Tibial artery (tissue), 4 donors: ENCODE measurements around the gene PRDM5.

Experiments used
- DNase-seq, 2 donors: peaks; one replicate each; pipeline ENCODE4 v3.0.0-alpha.2; 2019
- H3K27ac ChIP-seq, 2 donors: fragments of 200-600 bp; sonication (generic) in 1 of 2; 1 replicate in 1 of 2; 2 replicates in 1 of 2; pipeline ENCODE4 v1.5.1; 2018 to 2019; ENCODE audit warnings: mild to moderate bottlenecking in 1 of 2
- H3K27me3 ChIP-seq, 2 donors: fragments of 200-600 bp; sonication (generic) in 1 of 2; one replicate each; pipeline versions ENCODE4 v1.5.1 to v1.6.0; 2016 to 2019
- H3K36me3 ChIP-seq, 3 donors: fragments of 200-600 bp; sonication (generic) in 2 of 3; one replicate each; pipeline ENCODE4 v1.5.1; 2016 to 2019; ENCODE audit warnings: mild to moderate bottlenecking in 2 of 3
- H3K4me1 ChIP-seq, 4 donors: fragments of 200-600 bp; sonication (generic) in 2 of 4; 1 replicate in 3 of 4; 2 replicates in 1 of 4; pipeline ENCODE4 v1.5.1; 2016 to 2019
- H3K4me3 ChIP-seq, 2 donors: fragments of 200-600 bp; sonication (generic) in 1 of 2; 1 replicate in 1 of 2; 2 replicates in 1 of 2; pipeline ENCODE4 v1.5.1; 2018 to 2019; ENCODE audit warnings: mild to moderate bottlenecking in 2 of 2
- H3K9me3 ChIP-seq, 3 donors: fragments of 200-600 bp; sonication (generic) in 1 of 3; one replicate each; pipeline ENCODE4 v1.5.1; 2016 to 2019
- intact Hi-C: fragments of 100-400 bp; cut with DNase I; formaldehyde crosslinking; loops from one replicate; pipeline ENCODE4 v1.15.0; 2023; ENCODE audit warnings: low total_unique reads
- TF ChIP-seq, protein P1 (sequence below), 2 experiments: fragments of 200-600 bp in 1 of 2; fragments of 450-650 bp in 1 of 2; IDR thresholded peaks; one replicate each; pipeline ENCODE4 v1.5.1; 2017 to 2019; ENCODE audit warnings: antibody characterized with exemption in 2 of 2, mild to moderate bottlenecking in 1 of 2, moderate library complexity in 1 of 2

PRDM5 gene

DNA sequence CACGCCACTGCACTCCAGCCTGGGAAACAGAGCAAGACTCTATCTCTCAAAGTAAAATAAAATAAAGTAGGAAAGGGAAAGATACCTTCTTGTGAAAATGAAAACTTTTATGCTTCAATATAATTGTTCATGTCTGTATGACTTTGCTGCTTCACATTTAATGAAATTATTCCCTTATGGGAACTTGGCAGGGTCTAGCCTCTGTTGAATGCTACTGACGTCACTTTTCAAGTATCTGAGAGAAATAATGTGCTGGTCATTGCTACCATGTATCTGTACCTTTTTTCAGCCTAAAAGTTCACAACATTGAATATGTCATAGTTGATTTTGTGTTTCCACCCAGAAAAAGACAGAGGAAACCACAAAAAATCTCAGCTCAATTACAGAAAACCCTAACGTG is 65.2 kb downstream of the PRDM5 start:
- Histone ChIP-seq H3K27me3 (no peaks in the 10 kb centered on the region), H3K4me1 (no peaks in the 10 kb centered on the region), H3K4me3 (no peak overlapping the region), H3K27ac (no peak overlapping the region), H3K9me3 (no peaks in the 10 kb centered on the region), H3K36me3 (peaks cover 0 to 1% (median 0%) of the 10 kb centered on the region in 3 donors)
- DNase-seq: no peak
- intact Hi-C loops: no loop called here
- TF ChIP-seq, protein P1, sequence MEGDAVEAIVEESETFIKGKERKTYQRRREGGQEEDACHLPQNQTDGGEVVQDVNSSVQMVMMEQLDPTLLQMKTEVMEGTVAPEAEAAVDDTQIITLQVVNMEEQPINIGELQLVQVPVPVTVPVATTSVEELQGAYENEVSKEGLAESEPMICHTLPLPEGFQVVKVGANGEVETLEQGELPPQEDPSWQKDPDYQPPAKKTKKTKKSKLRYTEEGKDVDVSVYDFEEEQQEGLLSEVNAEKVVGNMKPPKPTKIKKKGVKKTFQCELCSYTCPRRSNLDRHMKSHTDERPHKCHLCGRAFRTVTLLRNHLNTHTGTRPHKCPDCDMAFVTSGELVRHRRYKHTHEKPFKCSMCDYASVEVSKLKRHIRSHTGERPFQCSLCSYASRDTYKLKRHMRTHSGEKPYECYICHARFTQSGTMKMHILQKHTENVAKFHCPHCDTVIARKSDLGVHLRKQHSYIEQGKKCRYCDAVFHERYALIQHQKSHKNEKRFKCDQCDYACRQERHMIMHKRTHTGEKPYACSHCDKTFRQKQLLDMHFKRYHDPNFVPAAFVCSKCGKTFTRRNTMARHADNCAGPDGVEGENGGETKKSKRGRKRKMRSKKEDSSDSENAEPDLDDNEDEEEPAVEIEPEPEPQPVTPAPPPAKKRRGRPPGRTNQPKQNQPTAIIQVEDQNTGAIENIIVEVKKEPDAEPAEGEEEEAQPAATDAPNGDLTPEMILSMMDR (IDR thresholded peaks at IDR 0.05): no peak

DNA sequence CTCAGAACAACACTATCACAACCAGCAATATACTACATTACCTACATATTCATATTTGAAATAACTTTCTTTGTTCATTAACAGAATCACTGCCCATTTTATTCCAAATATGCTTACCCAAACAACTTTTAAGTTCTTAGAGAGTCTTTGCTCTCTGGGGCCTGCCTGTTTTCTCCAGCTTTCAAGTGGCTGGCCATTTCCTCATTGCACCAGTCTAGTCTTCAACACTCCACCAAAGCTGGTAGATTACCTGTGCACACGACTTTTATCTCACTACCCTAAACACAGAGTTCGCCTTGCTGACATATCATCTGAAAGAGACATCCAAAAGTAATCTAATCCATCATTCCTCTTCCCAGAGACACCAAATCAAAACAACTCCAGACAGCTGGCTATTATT is 66.2 kb downstream of the PRDM5 start:
- Histone ChIP-seq H3K4me1 (no peaks in the 10 kb centered on the region), H3K27ac (no peak overlapping the region), H3K36me3 (peaks cover 0 to 3% (median 0%) of the 10 kb centered on the region in 3 donors), H3K9me3 (no peaks in the 10 kb centered on the region), H3K27me3 (no peaks in the 10 kb centered on the region), H3K4me3 (no peak overlapping the region)
- TF ChIP-seq, protein P1 (IDR thresholded peaks at IDR 0.05): no peak
- intact Hi-C loops: no loop called here
- DNase-seq: no peak

DNA sequence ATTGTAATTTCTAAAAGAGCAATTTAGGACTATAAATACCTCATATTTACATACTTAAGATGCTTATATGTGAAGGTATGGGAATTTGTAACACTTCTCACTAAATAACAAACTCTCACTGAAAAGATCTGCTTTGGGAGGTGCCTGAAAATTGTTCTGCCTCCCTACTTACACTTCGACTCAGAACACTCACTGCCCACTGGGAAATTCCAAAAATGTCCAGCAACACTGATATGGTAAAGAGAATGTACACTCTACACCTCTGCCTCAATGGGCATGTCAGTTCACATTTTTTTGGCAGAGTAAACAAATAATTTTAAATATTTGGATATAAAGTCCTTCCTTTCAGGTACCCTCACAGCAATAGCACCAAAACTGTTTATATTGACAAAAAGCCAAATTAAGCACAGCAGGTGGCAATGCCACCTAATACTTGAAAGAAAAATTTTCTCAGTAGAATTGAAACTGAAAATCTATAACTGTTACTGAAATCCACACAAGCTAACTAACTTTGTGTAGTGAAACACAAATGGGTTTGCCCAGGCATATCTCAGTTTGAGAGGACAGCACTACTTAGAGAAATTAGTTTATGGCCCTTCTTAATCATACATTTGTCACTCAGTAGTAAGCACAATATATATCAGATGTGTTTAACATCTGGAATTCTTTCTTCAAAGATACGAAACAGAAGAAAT is 67.1 kb downstream of the PRDM5 start:
- intact Hi-C loops: no loop called here
- TF ChIP-seq, protein P1 (IDR thresholded peaks at IDR 0.05): no peak
- Histone ChIP-seq H3K36me3 (peaks cover 0 to 3% (median 0%) of the 10 kb centered on the region in 3 donors), H3K4me1 (no peaks in the 10 kb centered on the region), H3K27me3 (no peaks in the 10 kb centered on the region), H3K27ac (no peak overlapping the region), H3K9me3 (no peaks in the 10 kb centered on the region), H3K4me3 (no peak overlapping the region)
- DNase-seq: no peak

DNA sequence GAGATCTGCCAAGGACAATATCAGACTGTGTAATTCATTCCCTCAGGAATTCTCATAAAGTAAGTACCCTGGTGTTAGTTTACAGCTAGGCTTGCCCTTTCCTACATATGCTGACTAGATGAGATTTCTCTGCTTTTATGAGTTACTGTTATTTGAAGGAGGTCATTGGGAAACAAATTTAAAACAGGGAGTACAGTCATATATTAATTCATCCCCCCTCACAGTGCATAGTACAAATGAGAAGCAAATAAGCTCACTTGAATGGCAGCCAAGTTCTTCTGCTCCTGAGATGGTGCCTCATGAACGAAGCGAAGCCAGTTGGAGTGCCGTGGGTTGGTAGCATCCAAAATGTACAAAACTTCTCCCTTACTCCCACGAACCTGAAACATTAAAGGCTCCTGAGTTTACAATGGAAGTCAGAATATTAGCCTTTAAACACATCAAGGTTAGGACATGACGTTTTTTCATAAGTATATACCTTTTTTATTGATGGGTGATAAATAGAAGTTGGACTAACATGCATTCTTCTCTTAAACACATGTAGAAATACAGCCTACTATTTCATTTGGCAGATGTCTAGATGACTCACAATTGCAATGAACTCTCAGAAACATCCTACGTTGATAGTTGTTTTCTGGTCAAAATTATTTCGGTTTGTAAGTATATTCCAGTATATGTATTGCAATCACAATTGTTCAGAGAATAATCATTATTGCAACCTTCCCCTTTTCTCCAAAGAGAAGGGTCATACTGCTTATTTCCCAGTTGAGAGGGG is 69.2 kb downstream of the PRDM5 start:
- Histone ChIP-seq H3K4me1 (no peaks in the 10 kb centered on the region), H3K27ac (no peak overlapping the region), H3K36me3 (peaks cover 0 to 3% (median 0%) of the 10 kb centered on the region in 3 donors), H3K27me3 (no peaks in the 10 kb centered on the region), H3K4me3 (no peak overlapping the region), H3K9me3 (no peaks in the 10 kb centered on the region)
- TF ChIP-seq, protein P1 (IDR thresholded peaks at IDR 0.05): no peak
- no peak for DNase-seq
- intact Hi-C loops: no loop called here

DNA sequence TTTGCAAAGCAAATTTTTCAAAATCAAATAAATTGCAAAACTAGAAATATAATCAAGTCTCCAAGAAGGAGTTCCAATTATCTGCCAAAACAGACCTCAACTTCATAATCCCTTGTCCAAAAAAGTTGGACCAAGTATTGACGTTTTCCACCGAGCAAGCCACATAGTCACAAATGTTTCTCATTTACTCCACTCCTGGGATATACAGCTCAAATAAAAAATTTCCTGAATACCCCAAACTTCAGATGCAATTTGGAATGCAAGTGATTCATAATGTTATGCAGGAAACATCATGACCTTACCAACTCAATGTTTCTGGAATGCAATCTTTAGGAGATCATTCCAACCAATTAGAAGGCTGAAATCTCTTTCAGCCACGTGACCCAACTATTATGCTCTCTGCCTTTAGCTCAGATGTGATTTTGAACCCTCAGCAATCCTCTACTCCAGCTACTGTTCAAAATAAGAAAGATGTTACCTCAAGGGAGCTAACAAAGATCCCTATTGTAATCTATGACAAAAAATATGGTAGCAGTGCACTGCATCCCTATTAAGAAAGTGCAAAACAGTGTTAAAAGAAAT is 72.4 kb downstream of the PRDM5 start:
- H3K9me3 ChIP-seq: no peaks in the 10 kb centered on the region
- TF ChIP-seq, protein P1 (IDR thresholded peaks at IDR 0.05): no peak
- no peaks in the 10 kb centered on the region for H3K4me1 ChIP-seq
- no peak overlapping the region for H3K27ac ChIP-seq
- no peak for DNase-seq
- intact Hi-C loops: no loop called here
- peaks cover 0 to 3% (median 0%) of the 10 kb centered on the region in 3 donors for H3K36me3 ChIP-seq
- no peaks in the 10 kb centered on the region for H3K27me3 ChIP-seq
- H3K4me3 ChIP-seq: no peak overlapping the region
